Fibroblast of the aortic adventitia (primary cell): ENCODE data around the gene LARP7. TPM values are rescaled to one million over a fixed set of nuclear protein-coding genes. Genes with fewer than 3 reads are reported as not detected.

ENCODE experiments used
- DNase-seq: peaks from one replicate; pipeline ENCODE4 v3.0.0-alpha.2; 2010; ENCODE audit warnings: low read depth
- H3K4me3 ChIP-seq: 2 replicates; pipeline ENCODE4 v1.5.1; 2011; ENCODE audit warnings: low read depth, mild to moderate bottlenecking, control low read depth, low read length, moderate library complexity
- CTCF ChIP-seq: IDR thresholded peaks from 2 replicates; pipeline ENCODE4 v1.5.1; 2011; ENCODE audit warnings: mild to moderate bottlenecking, low read length, control low read depth, inconsistent platforms; ENCODE audit not compliant: insufficient read depth
- total RNA-seq: library from RNA; depleted of rRNA; stranded (reverse); fragments of >200 nt; gene quantifications from 2 replicates; pipeline ENCODE4 v1.2.3, GENCODE V29; 2012; ENCODE audit warnings: low replicate concordance

LARP7 gene
- 47.4 and 105 TPM in 2 replicates for total RNA-seq

GRCh38 chr4:112636688-112637551, at the start of gene LARP7, which contains the start of gene ZGRF1:
LARP7 (plus strand) TSS chr4:112637143; CDS start chr4:112644670, 7,527 bp downstream.
ZGRF1 (minus strand) TSS chr4:112636909; CDS start chr4:112633176, 3,733 bp downstream.
- H3K4me3 ChIP-seq = peak within 1 kb of the TSS; percentile 96
- DNase-seq = peak; percentile 99

GRCh38 chr4:112589206-112589605, 47.7 kb upstream of the LARP7 start:
- H3K4me3 ChIP-seq = no peak overlapping the region
- peak; percentile 2 for DNase-seq
- TF ChIP-seq CTCF = no peak

More at GRCh38 chr4:112636688-112637551, at the start of gene LARP7, which contains the start of gene ZGRF1:
- peak; percentile 93 for TF ChIP-seq CTCF

- no peak for DNase-seq
- H3K4me3 ChIP-seq = no peak overlapping the region
- no peak for TF ChIP-seq CTCF
Measured at GRCh38 chr4:112591593-112591992, 45.4 kb upstream of the LARP7 start.

GRCh38 chr4:112592717-112593116, 44.2 kb upstream of the LARP7 start:
- no peak overlapping the region for H3K4me3 ChIP-seq
- DNase-seq = no peak
- TF ChIP-seq CTCF = no peak

GRCh38 chr4:112593438-112594133, 43.4 kb upstream of the LARP7 start:
- no peak for DNase-seq
- no peak overlapping the region for H3K4me3 ChIP-seq
- no peak for TF ChIP-seq CTCF

GRCh38 chr4:112594993-112595392, 42.0 kb upstream of the LARP7 start:
- TF ChIP-seq CTCF = no peak
- no peak overlapping the region for H3K4me3 ChIP-seq
- no peak for DNase-seq
